Right atrium auricular region (tissue), 2 donors: ENCODE results near the gene MBD3. TPM values are rescaled to one million over a fixed set of nuclear protein-coding genes. Genes with fewer than 3 reads are reported as not detected.
A peak's percentile ranks its signal among the peaks of the same experiment; 100 is the strongest.

Experiments used
- DNase-seq: peaks from one replicate; pipeline ENCODE4 v3.0.0-alpha.2; 2019; ENCODE audit warnings: low spot score
- H3K27ac ChIP-seq, 2 donors: fragments of 200-600 bp; sonication (generic); 1 replicate in 1 of 2; 2 replicates in 1 of 2; pipeline ENCODE4 v1.5.1; 2016 to 2019
- H3K27me3 ChIP-seq, 2 donors: fragments of 200-600 bp; sonication (generic); one replicate each; pipeline versions ENCODE4 v1.5.1 to v1.6.0; 2017 to 2019
- H3K36me3 ChIP-seq: fragments of 200-600 bp; sonication (generic); one replicate; pipeline ENCODE4 v1.5.1; 2016
- H3K4me1 ChIP-seq, 2 donors: fragments of 200-600 bp; sonication (generic); one replicate each; pipeline versions ENCODE4 v1.5.1 to v1.6.0; 2017 to 2019
- H3K4me3 ChIP-seq, 2 donors: fragments of 200-600 bp; sonication (generic); 1 replicate in 1 of 2; 2 replicates in 1 of 2; pipeline ENCODE4 v1.5.1; 2017 to 2019; ENCODE audit warnings: mild to moderate bottlenecking in 1 of 2, moderate library complexity in 1 of 2
- H3K9me3 ChIP-seq, 2 donors: fragments of 200-600 bp; sonication (generic); one replicate each; pipeline ENCODE4 v1.5.1; 2019
- CTCF ChIP-seq, 2 donors: fragments of 200-600 bp; sonication (generic); IDR thresholded peaks; one replicate each; pipeline ENCODE4 v1.5.1; 2019; ENCODE audit warnings: antibody characterized with exemption in 2 of 2
- total RNA-seq, 2 donors: library from RNA; depleted of rRNA; stranded (reverse); fragments of >200 nt; gene quantifications; one replicate each; pipeline ENCODE4 v1.1.0, GENCODE V29; 2016

Gene MBD3
- total RNA-seq, 2 donors from 2014 or later, result 64.3 to 86.8 TPM

GRCh38 chr19:1567116-1567847 is 25.4 kb downstream of the MBD3 start:
- Histone ChIP-seq H3K9me3 (no peaks in the 10 kb centered on the region), H3K4me3 (peak overlapping the region; percentile 56 to 63), H3K27ac (peak overlapping the region; percentile 79 to 84), H3K4me1 (peaks cover 0 to 18% of the 10 kb centered on the region in 2 donors), H3K36me3 (no peaks in the 10 kb centered on the region), H3K27me3 (no peaks in the 10 kb centered on the region)
- TF ChIP-seq CTCF (IDR thresholded peaks at IDR 0.05), result no peak
- no peak for DNase-seq

- Histone ChIP-seq H3K36me3 (no peaks in the 10 kb centered on the region), H3K27ac (peak overlapping the region; percentile 79 to 84), H3K4me3 (peak overlapping the region; percentile 56 to 63), H3K27me3 (no peaks in the 10 kb centered on the region), H3K9me3 (no peaks in the 10 kb centered on the region), H3K4me1 (peaks cover 0 to 18% of the 10 kb centered on the region in 2 donors)
- no peak for TF ChIP-seq CTCF (IDR thresholded peaks at IDR 0.05)
- peak; percentile 82 for DNase-seq
Measured at GRCh38 chr19:1566392-1567115, 26.1 kb downstream of the MBD3 start.

GRCh38 chr19:1563251-1563650 is 29.4 kb downstream of the MBD3 start:
- H3K4me1 ChIP-seq, result peaks cover 0 to 13% of the 10 kb centered on the region in 2 donors
- no peaks in the 10 kb centered on the region for H3K36me3 ChIP-seq
- DNase-seq, result no peak
- H3K27ac ChIP-seq, result no peak overlapping the region
- H3K4me3 ChIP-seq, result no peak overlapping the region
- H3K27me3 ChIP-seq, result no peaks in the 10 kb centered on the region
- no peak for TF ChIP-seq CTCF (IDR thresholded peaks at IDR 0.05)
- no peaks in the 10 kb centered on the region for H3K9me3 ChIP-seq

GRCh38 chr19:1561236-1561842 is 31.3 kb downstream of the MBD3 start:
- no peak for TF ChIP-seq CTCF (IDR thresholded peaks at IDR 0.05)
- no peak overlapping the region for H3K4me3 ChIP-seq
- H3K27ac ChIP-seq, result no peak overlapping the region
- no peaks in the 10 kb centered on the region for H3K36me3 ChIP-seq
- H3K9me3 ChIP-seq, result no peaks in the 10 kb centered on the region
- H3K27me3 ChIP-seq, result no peaks in the 10 kb centered on the region
- no peak for DNase-seq
- H3K4me1 ChIP-seq, result peaks cover 0 to 7% of the 10 kb centered on the region in 2 donors

GRCh38 chr19:1560286-1560882 is 32.3 kb downstream of the MBD3 start:
- no peaks in the 10 kb centered on the region for H3K9me3 ChIP-seq
- TF ChIP-seq CTCF (IDR thresholded peaks at IDR 0.05), result no peak
- no peak for DNase-seq
- no peak overlapping the region for H3K4me3 ChIP-seq
- no peak overlapping the region for H3K27ac ChIP-seq
- no peaks in the 10 kb centered on the region for H3K36me3 ChIP-seq
- H3K27me3 ChIP-seq, result no peaks in the 10 kb centered on the region
- H3K4me1 ChIP-seq, result no peaks in the 10 kb centered on the region
